SK-MEL-5 (cell line): ENCODE measurements around the gene TMEM9. TPM values are rescaled to one million over a fixed set of nuclear protein-coding genes. Genes with fewer than 3 reads are reported as not detected.

ENCODE experiments used
- DNase-seq: peaks from one replicate; pipeline ENCODE4 v3.0.0-alpha.2; 2016; ENCODE audit warnings: low read depth, low spot score
- in situ Hi-C: cut with HindIII; loops from 2 replicates; pipeline ENCODE4 v1.10.0; 2016; ENCODE audit warnings: low sequenced_read_pairs, high pct_unique_total_duplicates, low pct_unique_long_range_greater_than_20kb
- total RNA-seq: library from RNA; depleted of rRNA; stranded (reverse); fragments of >200 nt; shearing (Covaris generic); gene quantifications from 2 replicates; pipeline ENCODE4 v1.2.3, GENCODE V29; 2014

TMEM9 gene
- total RNA-seq, 1 experiment from 2014 or later: 126 TPM

DNA sequence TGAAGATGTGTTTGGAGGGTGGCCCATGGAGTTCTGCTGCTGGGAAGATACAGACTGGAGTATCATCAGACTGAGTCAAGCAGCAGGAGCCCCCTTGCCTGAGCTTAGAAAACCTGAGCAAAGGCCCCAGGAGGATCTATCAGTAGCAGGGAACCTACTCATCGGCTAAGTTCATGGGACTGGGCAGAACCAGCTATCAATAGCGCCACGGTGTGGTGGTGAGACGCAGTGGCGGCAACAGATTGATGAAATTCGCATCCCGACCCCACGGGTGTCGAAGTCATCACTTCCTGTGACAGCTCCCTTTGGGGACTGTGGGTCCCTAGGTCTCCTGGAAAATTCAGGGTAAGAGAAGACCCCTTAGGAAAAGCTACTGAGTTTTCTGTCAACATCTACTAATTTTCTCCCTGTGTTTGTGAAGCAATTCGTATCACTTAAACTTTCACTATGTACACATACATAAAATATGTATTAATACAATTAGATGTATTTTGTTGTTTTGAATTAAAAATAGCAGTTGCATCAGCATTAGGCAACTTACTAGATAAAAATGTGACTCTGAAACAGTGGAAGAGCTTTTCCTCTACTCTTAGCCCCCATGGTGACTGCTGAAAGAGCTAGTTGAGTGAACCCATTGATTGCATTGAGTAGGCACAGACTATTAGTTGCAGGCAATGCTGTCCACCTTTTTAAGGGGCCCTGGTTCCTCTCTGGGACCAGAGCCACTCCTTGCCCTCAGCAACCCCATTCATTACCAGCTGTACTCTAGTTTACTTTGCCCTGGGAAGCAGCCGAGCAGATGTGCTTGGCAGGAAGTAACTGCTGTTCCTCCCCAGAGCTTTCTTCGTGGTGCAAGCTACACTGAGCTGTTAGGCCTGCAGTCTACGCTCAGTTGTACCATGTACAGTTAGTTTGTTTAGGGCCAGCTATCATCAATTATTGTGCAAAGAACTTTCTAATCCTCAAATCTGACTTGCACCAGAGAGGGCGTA lies 34.8 kb downstream of the TMEM9 start:
- in situ Hi-C loops: no loop called here
- peak; percentile 68 for DNase-seq

DNA sequence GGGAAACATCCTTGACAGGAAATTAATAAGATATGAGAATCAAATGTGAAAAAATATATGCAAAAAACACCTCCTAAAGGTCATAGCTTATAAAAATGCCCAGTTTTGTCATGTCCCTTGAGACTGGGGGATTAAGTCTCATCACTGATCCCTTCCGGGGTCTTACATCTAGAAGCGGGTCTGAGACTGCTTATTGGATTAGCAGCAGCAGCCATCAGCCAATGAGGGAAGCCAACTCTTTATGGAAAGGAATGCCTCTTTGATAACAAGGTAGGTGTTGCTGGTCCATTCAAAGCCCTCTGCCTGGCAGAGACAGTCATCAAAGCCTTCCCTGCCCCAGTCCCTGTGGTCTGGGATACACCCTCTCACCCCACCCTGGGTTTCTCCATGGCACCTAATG lies 38.2 kb downstream of the TMEM9 start:
- DNase-seq: no peak
- in situ Hi-C loops: no loop called here

DNA sequence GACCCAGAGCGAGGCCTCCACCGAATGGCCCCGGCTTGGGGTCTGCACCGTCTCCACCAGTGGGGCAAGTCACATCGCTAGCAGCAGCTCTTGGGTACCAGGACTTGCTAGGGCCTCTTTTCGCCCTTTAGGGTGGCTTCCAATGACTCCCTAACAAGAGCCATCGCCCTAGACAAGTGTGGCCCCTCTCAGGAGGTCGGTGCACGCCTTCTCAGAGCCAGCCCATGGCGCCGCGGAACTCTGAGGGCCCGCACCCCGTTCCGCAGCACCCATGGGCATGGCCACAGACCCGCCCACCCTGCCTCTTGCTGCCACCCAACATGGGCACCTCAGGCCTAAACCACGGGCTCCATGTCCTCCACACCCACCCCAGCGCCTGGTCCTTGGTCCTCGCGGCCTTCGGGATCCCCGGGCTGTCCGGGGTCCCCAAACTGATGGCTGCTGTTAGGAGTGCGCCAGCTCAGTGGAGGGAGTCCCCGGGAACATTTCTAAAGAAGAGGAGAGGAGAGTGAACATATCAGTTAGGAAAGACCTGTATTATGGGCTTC lies 38.8 kb downstream of the TMEM9 start:
- DNase-seq: no peak
- in situ Hi-C loops: no loop called here

DNA sequence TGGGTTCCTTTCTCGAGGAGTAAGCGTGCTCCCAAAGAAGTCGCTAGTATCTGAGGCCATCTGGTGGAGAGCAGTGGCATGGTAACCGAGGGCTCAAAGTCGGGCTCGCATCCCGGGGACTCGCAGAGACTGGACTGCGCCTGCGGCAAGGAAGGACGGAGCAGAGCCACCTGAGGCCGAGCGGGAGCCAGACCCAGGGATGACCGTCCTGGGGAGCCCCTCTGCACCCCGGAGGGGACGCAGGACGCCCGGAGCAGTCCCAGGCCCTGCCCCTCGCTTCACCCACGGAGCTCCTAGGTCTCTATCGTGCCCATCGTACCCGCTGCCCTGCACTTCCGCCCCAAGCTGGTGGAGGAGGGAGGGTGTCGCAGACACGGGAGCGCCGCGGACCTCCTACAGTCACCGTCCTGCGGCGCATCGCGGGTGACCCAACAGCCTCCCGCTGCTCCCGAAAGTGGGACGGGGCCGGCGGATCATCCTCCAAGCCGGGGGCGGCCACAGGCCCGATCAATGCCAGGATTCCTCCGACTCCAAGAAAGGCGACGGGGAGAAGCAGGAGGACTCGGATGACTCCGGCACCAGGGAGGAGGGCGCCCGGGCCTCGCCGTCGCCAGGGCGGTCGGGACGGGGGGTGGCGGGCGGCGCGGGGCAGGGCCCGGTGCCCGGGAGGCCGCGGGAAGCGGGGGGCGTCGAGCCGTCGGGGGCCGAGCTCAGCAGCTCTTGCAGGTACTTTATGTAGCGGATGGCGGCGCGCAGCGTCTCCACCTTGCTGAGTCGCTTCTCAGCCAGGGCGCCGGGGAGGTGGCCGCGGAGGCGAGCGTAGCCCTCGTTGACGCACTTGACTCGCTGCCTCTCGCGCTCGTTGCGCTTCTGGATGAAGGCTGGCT lies 39.8 kb downstream of the TMEM9 start:
- DNase-seq: peak; percentile 94
- in situ Hi-C loops: no loop called here

DNA sequence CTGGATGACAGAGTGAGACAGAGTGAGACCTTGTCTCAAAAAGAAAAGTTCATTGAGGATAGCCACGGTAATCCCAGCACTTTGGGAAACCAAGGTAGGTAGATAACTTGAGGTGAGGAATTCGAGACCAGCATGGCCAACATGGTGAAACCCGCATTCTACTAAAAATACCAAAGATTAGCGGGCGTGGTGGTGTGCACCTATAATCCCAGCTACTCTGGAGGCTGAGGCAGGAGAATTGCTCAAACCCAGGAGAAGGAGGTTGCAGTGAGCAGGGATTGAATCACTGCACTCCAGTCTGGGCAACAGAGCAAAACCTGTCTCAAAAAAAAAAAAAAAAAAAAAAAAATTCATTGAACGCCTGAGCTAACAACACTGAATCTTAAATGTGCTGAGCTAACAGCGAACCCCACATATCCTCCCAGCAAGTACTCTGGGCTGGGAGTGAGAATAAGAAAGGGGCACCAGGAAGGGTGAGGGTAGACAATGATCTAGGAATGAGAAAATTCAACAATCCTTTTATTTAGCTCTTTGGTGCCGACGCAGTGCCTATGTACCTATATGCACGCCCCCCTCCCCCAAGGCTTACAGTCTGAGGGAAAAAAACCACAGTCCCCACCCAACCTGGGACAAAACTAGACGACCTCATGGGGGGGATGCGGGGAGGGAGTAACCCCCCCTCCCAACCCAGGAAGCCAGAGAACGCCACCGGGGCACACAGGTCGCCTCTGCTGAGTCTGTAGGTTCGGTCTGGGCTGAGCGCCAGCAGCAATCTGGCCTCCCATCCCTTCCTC lies 40.6 kb downstream of the TMEM9 start:
- in situ Hi-C loops: no loop called here
- DNase-seq: no peak

DNA sequence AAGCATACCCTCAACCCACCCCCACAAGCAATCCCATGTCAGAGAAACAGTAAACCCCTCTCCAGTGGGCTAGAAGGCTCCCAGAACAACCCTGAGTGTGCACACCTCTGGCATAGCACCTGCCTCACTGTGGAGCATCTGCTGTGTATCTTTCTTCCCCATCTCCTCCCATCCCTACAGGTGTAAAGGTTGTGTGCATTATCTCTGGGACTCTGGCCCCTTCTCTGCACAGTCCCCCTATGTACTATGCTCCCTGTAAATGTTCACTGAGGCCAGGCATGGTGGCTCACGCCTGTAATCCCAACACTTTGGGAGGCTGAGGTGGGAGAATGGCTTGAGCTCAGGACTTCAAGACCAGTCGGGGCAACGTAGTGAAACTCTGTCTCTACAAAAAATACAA lies 41.3 kb downstream of the TMEM9 start:
- no peak for DNase-seq
- in situ Hi-C loops: no loop called here

DNA sequence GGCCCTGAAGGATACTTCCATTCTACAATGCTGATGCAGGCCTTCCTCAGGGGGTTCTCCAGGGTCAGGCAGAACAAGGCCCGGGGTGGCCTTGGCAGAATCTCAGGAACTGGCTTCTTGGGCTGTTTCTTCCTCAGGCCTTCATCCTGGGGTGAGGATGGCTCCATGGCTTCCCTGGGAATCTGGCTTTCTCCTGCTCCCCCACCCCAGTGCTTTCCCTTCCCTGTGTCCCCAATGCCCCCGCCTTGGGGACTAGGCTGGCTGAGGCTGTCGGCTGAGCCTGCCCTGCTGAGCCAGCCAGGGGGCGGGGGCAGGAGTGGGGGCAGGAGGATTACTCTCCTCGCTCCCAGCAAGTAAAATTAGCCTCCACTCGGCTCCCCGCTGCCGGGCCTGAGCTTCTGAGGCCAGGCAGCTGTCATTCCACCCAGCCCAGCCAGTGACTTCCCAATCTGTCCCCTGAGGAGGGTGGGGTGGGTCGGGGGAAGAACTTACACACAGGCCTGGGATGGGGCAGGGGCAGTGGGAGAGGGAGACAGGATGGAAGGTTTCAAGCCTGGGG lies 42.0 kb downstream of the TMEM9 start, which contains the start of gene CACNA1S:
CACNA1S (minus strand) TSS at position 254 of the 559 bp plus-strand sequence; CDS start at position 167, 87 bp downstream.
- in situ Hi-C loops: no loop called here
- no peak for DNase-seq

DNA sequence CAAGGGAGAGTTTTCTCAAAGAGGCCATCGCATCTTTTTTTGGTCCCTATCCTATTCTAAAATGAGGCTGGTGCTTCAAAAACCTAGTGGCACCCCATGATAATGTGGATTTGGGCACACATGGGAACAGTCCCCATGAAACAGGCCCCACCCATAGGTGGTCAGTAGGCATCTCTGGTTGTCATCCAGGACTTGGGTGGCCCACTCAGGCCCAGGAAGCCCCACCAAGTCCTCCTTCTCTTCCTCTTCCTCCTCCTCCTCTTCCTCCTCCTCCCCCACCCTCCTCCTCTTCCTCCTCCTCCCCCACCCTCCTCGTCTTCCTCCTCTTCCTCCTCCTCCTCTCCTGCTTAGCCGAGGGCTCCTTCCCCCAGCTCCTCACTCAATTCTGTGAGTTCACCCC lies 42.6 kb downstream of the TMEM9 start:
- in situ Hi-C loops: no loop called here
- DNase-seq: no peak

DNA sequence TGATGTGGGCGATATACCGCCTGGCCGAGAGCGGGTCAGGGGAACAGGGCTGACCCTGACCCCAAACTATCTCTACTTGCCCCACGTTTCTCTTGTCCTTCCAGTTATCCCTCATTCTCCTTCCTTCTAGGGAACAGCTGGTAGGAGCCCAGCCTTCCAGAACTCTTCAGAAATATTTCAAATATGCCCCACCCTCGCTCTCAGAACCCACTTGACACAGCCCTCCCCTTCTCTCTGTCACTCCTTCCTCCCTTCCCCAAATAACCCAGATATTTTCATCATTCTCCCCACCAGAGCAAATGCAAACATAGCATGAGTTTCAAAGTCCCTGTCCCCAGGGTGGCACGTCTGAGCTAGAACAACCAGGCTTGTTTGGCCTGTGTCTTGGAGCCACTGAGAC lies 43.1 kb downstream of the TMEM9 start:
- in situ Hi-C loops: no loop called here
- no peak for DNase-seq

DNA sequence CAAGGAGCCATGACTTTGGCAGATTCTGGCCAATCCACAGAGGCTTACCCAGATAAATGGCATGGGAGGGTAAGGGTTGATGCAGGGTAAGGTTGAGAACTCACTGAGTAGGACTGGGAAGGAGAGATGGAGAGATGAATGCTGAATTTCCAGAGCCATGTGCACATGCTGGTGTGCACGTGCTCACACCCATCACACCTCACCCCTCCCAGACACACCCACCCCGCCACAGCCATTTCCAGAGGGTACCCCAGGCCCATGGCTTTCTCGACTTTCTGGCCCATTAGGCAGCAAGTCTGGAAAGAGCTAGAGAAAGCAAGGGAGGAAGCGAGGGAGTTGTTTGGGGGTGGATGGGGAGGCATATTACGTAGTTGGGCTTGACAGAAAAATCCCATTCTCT lies 43.7 kb downstream of the TMEM9 start:
- in situ Hi-C loops: no loop called here
- no peak for DNase-seq

DNA sequence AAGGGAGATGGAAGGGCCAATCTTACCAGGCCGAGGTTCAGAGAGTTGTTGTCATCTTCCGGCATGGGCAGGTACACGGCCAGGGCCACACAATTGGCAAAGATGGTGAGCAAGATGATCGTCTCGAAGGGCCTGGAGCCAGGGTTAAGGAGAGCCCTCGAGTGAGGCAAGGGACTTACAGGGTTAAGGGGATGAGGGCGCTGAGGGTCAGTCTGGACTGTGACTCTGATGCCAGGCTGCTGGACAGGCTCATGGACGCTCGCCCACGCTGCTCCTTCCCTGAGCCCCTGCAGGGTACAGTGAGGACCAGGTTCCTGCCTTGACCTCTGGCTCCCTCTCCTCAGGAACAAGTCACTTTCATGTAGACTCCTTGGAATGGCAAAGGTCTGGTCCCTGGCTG lies 44.1 kb downstream of the TMEM9 start:
- no peak for DNase-seq
- in situ Hi-C loops: no loop called here

DNA sequence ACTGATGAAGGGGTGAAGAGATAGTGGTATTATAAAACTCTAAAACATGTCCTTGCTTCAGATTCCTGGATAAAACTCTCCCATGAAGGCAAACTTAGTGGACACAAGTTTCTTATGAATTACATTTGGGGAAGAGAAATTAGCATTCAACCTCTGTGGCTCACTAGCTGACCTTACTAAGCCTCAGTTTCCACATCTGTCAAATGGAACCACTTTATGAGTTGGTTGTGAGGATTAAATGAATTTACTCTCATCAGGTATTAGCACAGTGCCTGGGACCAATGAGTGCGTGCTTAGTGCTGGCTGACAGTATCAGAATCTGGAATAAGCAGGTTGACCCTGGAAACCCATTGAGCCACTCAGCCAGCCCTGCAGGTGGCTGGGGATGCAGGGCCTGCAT lies 44.6 kb downstream of the TMEM9 start:
- no peak for DNase-seq
- in situ Hi-C loops: no loop called here

DNA sequence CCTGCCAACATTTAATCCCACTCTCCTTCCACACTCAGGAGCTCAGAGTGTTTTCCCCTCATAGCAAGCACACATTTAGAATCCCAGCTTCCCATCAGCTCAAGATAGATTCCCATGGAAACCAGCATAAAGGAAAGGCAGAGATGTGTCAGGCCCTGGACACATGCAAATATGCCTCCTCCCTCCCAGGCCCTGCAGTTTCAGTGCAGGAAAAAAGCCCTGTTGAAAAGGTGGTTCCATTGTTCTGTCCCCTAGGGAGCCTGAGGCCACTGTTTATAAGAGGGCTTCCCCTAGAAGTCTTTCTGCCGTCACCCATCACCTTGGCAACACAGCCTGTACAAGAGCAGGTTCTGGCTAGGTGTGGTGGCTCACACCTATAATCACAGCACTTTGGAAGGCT lies 45.7 kb downstream of the TMEM9 start:
- in situ Hi-C loops: no loop called here
- DNase-seq: no peak

DNA sequence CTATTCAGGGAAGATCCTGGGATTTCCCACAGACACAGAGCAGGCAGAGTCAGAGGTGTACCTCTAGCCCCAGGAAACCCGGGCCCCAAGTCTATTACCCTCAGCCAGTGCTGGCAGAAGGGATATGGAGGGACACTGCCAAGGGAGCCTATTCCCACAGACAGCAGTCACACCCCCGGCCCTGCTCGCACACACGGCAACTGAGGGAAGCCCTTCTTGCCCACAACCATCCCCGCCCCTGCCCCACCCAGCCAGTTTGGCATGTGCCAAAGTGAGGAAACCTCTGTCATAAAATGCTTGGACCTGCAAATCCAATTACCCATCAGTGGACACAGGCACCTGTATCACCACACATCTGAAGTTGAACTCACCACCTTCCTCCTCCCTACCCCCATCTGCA lies 48.6 kb downstream of the TMEM9 start:
- in situ Hi-C loops: no loop called here
- no peak for DNase-seq

DNA sequence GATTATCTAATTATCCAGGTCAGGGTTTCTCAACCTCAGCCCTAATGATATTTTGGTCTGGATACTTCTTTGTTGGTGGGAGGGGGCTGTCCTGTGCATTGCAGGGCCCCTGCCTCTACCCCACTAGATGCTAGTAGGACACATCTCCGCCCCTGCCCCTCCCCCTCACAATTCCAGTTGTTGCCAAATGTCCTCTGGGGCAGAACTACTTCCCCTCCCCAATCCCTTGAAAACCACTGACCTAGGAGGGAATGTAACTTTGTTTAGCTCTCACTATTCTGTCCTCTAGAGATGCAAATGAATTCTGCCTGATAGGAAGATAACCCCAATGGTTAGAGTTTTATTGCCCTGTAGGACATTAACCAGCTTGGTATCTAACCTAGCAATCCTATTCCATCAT lies 50.1 kb downstream of the TMEM9 start:
- in situ Hi-C loops: no loop called here
- no peak for DNase-seq

DNA sequence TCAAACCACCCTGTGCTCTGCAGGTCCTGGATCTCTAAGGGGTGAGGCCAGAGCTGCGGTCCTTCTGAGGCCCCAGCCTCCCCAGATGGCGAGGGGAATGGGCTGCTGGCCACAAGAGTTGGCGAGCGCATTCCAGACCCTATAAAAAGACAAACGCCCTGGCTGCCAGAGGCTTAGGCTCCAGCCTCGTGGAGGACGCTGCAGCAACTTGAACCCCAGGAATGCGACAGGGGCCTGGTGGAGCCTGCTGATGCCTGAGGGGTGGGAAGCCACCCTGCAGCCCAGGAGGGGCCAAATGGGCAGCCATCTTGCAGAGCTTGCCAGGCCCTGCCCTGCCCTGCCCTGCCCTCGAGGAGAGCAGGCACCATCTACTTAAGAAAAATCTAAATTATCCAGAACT lies 50.6 kb downstream of the TMEM9 start:
- in situ Hi-C loops: no loop called here
- no peak for DNase-seq
